ENCODE measurements around the gene JAKMIP1. TPM values are rescaled to one million over a fixed set of nuclear protein-coding genes. Genes with fewer than 3 reads are reported as not detected.

Gene JAKMIP1
- total RNA-seq, 1 experiment from 2014 or later: not detected

- Mint-ChIP-seq H3K4me1 (ENCODE audit: low read depth, unreplicated experiment) (no peaks in the 10 kb centered on the region), H3K27me3 (ENCODE audit: unreplicated experiment) (peaks cover 10% of the 10 kb centered on the region), H3K4me3 (ENCODE audit: low read depth, unreplicated experiment) (no peak overlapping the region), H3K36me3 (ENCODE audit: insufficient read depth, unreplicated experiment) (no peaks in the 10 kb centered on the region), H3K9me3 (ENCODE audit: low read depth, unreplicated experiment) (no peaks in the 10 kb centered on the region), H3K27ac (ENCODE audit: unreplicated experiment) (no peak overlapping the region)
- intact Hi-C loops (cut with micrococcal nuclease; ENCODE audit: unreplicated experiment): no loop called here
- no peak for TF ChIP-seq CTCF (IDR thresholded peaks at IDR 0.05; ENCODE audit: unreplicated experiment)
- BruUV-seq (replicated peaks): no TSS peak
- DNase-seq: no peak
- CTCF ChIA-PET: no interaction called here
Measured at GRCh38 chr4:6013564-6013963, 186.8 kb downstream of the JAKMIP1 start.

DNA sequence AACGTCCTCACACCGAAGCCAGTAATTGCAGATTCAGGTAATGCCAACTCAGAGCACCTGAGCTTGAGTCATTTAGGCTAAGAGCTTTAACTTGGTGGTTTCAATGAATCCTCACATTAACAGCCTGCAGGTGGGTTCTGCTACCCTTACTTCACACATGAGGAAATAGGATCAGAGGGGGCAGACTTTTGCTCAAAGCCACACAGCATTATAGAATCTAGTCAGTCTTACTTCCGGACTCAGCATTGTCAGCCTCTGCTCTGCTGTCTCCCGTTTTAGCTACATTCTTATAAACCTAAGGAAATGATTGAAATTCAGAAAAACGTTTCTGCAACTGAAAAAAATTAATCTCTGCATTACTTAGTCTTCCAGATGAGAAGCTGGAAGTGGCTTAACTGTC is 188.1 kb downstream of the JAKMIP1 start:
- CTCF ChIA-PET: no interaction called here
- intact Hi-C loops (cut with micrococcal nuclease; ENCODE audit: unreplicated experiment): no loop called here
- H3K4me1 Mint-ChIP-seq (ENCODE audit: low read depth, unreplicated experiment): no peaks in the 10 kb centered on the region

GRCh38 chr4:6011686-6012085 is 188.7 kb downstream of the JAKMIP1 start:
- Mint-ChIP-seq H3K4me1 (ENCODE audit: low read depth, unreplicated experiment) (no peaks in the 10 kb centered on the region), H3K36me3 (ENCODE audit: insufficient read depth, unreplicated experiment) (no peaks in the 10 kb centered on the region), H3K27me3 (ENCODE audit: unreplicated experiment) (no peaks in the 10 kb centered on the region), H3K27ac (ENCODE audit: unreplicated experiment) (no peak overlapping the region), H3K9me3 (ENCODE audit: low read depth, unreplicated experiment) (no peaks in the 10 kb centered on the region), H3K4me3 (ENCODE audit: low read depth, unreplicated experiment) (no peak overlapping the region)
- TF ChIP-seq CTCF (IDR thresholded peaks at IDR 0.05; ENCODE audit: unreplicated experiment): no peak
- intact Hi-C loops (cut with micrococcal nuclease; ENCODE audit: unreplicated experiment): no loop called here
- CTCF ChIA-PET: no interaction called here
- no TSS peak for BruUV-seq (replicated peaks)
- DNase-seq: peak; percentile 8

More for the DNA sequence above, 188.1 kb downstream of the JAKMIP1 start:
- no TSS peak for BruUV-seq (replicated peaks)
- TF ChIP-seq CTCF (IDR thresholded peaks at IDR 0.05; ENCODE audit: unreplicated experiment): no peak
- H3K4me3 Mint-ChIP-seq (ENCODE audit: low read depth, unreplicated experiment): no peak overlapping the region
- no peak for DNase-seq
- H3K9me3 Mint-ChIP-seq (ENCODE audit: low read depth, unreplicated experiment): no peaks in the 10 kb centered on the region
- H3K36me3 Mint-ChIP-seq (ENCODE audit: insufficient read depth, unreplicated experiment): no peaks in the 10 kb centered on the region
- H3K27ac Mint-ChIP-seq (ENCODE audit: unreplicated experiment): no peak overlapping the region
- no peaks in the 10 kb centered on the region for H3K27me3 Mint-ChIP-seq (ENCODE audit: unreplicated experiment)

DNA sequence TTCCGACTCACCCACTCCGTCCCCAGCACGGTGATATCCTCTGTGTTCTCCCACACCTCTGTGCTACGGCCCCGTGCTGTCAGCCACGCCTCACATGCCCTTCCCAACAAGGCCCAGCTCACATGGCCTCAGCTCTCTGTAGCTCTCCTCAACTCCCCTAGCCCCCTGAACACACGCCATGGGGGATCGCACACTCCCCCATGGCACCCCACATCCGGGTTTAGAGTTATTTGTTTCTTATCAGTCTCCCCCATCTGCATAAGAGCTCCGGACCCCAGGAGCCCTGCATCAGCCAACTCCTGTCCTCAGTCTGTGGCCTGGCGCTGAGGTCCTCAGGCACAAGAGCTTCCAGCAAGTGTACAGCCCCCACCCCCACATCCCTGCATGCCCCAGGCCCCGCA is 189.1 kb downstream of the JAKMIP1 start:
- no peak for DNase-seq
- CTCF ChIA-PET: no interaction called here
- no peak overlapping the region for H3K4me3 Mint-ChIP-seq (ENCODE audit: low read depth, unreplicated experiment)
- intact Hi-C loops (cut with micrococcal nuclease; ENCODE audit: unreplicated experiment): no loop called here
- no peaks in the 10 kb centered on the region for H3K4me1 Mint-ChIP-seq (ENCODE audit: low read depth, unreplicated experiment)
- no peaks in the 10 kb centered on the region for H3K9me3 Mint-ChIP-seq (ENCODE audit: low read depth, unreplicated experiment)
- H3K27ac Mint-ChIP-seq (ENCODE audit: unreplicated experiment): no peak overlapping the region
- no TSS peak for BruUV-seq (replicated peaks)
- H3K36me3 Mint-ChIP-seq (ENCODE audit: insufficient read depth, unreplicated experiment): no peaks in the 10 kb centered on the region
- TF ChIP-seq CTCF (IDR thresholded peaks at IDR 0.05; ENCODE audit: unreplicated experiment): no peak
- H3K27me3 Mint-ChIP-seq (ENCODE audit: unreplicated experiment): no peaks in the 10 kb centered on the region

DNA sequence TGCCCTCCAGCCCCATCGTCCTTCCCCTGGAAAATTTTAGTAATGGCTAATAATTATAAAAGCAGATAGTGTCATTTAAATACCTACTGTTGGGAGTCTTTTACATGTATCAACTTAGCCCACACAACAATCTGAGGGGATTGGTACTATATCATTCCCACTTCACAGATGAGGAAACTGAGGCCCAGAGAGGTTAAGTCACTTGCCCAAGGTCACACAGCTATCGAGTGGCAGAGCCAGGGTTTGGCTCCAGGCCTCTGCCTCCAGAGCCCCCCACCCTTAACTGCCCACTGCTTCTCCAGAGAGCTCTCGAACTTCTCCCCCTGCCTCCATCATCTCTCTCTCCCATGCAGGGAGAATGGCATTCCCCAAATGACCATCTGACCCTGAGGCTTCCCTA is 189.6 kb downstream of the JAKMIP1 start:
- no TSS peak for BruUV-seq (replicated peaks)
- intact Hi-C loops (cut with micrococcal nuclease; ENCODE audit: unreplicated experiment): no loop called here
- Mint-ChIP-seq H3K4me1 (ENCODE audit: low read depth, unreplicated experiment) (no peaks in the 10 kb centered on the region), H3K27me3 (ENCODE audit: unreplicated experiment) (no peaks in the 10 kb centered on the region), H3K4me3 (ENCODE audit: low read depth, unreplicated experiment) (no peak overlapping the region), H3K9me3 (ENCODE audit: low read depth, unreplicated experiment) (no peaks in the 10 kb centered on the region), H3K36me3 (ENCODE audit: insufficient read depth, unreplicated experiment) (no peaks in the 10 kb centered on the region), H3K27ac (ENCODE audit: unreplicated experiment) (no peak overlapping the region)
- CTCF ChIA-PET: no interaction called here
- TF ChIP-seq CTCF (IDR thresholded peaks at IDR 0.05; ENCODE audit: unreplicated experiment): no peak
- DNase-seq: no peak

All from Calu3 (cell line).